ENCODE measurements around the gene SCO1.
"Not testable (repeated sequence)": the region's sequence is repeated elsewhere in the genome, so short reads cannot be mapped to it uniquely, and the experiment has no call there.

SCO1 gene

DNA sequence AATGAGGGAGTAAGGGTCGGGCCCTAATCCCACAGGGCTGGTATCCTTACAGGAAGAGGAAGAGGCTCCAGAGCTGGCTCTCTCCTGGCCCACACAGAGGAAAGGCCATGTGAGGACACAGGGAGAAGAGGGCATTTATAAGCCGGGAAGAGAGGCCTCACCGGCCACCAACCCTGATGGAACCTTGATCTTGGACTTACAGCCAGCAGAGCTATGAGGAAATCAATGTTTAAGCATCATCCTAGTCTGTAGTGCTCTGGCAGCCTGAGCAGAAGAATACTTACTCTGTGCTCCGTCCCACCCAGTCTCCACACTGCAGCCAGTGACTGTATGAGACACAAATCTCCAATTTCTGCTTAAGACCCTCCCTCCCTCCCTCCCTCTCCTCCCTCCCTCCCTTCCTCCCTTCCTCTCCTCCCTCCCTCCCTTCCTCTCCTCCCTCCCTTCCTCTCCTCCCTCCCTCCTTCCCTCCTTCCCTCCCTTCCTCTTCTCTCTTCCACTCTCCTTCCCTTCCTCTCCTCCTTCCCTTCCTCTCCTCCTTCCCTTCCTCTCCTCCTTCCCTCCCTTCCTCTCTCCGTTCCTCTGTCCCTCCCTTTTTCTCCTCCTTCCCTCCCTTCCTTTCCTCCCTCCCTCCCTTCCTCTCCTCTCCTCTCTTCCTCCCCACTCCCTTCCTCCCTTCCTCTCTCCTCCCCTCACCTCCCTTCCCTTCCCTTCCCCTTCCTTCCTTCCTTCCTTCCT, 41.4 kb upstream of the SCO1 start:
- Histone ChIP-seq H3K27ac (peak overlapping the region; percentile 77), H3K4me3 (peak overlapping the region; percentile 57), H3K36me3 (ENCODE audit: insufficient read depth, low read length) (no peaks in the 10 kb centered on the region), H3K9ac (ENCODE audit: insufficient read length) (peak overlapping the region; percentile 51), H3K9me3 (ENCODE audit: low read depth, low read length) (no peaks in the 10 kb centered on the region)
- no peak for TF ChIP-seq FOXP2 (optimal IDR thresholded peaks at IDR 0.05; ENCODE audit: control extremely low read depth, extremely low read length, insufficient read depth)
- TF ChIP-seq POLR2AphosphoS5 (IDR thresholded peaks at IDR 0.05; ENCODE audit: borderline replicate concordance, low read depth, low read length), result 0 out of 2 replicates have a peak, but pooled peaks have one; percentile 22
- DNase-seq (ENCODE audit: low read depth, low spot score), result no peak

DNA sequence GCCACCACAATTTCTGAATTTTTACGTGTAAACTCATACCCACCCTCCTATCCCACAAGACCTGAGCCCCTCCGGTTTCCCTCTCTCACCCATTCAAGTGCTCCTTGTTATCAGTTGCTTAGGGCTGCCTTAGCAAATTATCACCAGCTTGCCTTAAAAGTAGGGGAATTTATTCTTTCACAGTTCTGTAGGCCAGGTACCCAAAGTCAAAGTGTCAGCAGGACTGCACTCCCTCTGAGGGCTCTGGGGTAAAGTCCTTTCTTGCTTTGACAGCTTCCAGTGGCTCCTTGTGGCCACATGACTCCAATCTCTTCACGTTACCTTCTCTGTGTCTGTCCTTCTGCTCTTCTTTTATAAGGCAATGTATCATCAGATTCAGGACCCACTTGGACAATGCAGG, 40.4 kb upstream of the SCO1 start:
- DNase-seq (ENCODE audit: low read depth, low spot score), result no peak
- Histone ChIP-seq H3K4me3 (peak overlapping the region; percentile 57), H3K27ac (peak overlapping the region; percentile 62), H3K9ac (ENCODE audit: insufficient read length) (no peak overlapping the region), H3K36me3 (ENCODE audit: insufficient read depth, low read length) (no peaks in the 10 kb centered on the region), H3K9me3 (ENCODE audit: low read depth, low read length) (no peaks in the 10 kb centered on the region)
- no peak for TF ChIP-seq EZH2 (IDR thresholded peaks at IDR 0.05)
- TF ChIP-seq POLR2AphosphoS5 (IDR thresholded peaks at IDR 0.05; ENCODE audit: borderline replicate concordance, low read depth, low read length), result no peak
- no peak for TF ChIP-seq FOXP2 (optimal IDR thresholded peaks at IDR 0.05; ENCODE audit: control extremely low read depth, extremely low read length, insufficient read depth)

DNA sequence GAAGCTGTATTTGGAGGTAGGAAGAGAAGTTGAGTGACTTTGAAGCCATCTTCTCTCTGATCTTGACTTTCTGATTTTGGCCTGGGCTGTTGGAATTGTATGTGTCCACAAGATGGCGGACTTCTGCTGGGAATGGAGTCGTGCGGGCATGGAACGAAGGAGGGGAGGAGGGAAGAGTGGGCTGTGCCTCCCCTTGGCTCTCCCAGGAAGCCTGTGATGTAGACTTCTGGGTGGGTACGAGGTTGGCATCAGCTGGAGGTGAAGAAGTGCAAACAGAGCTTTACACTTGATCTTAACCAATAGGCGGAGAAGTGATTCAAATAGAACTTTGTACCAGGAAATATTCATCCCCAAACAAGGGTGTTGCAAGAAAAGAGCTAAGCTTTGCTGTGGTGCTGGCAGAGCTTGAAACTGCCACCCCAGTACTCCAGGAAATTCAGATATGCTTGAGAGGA, 39.9 kb upstream of the SCO1 start:
- no peaks in the 10 kb centered on the region for H3K36me3 ChIP-seq (ENCODE audit: insufficient read depth, low read length)
- TF ChIP-seq FOXP2 (optimal IDR thresholded peaks at IDR 0.05; ENCODE audit: control extremely low read depth, extremely low read length, insufficient read depth), result no peak
- TF ChIP-seq POLR2AphosphoS5 (IDR thresholded peaks at IDR 0.05; ENCODE audit: borderline replicate concordance, low read depth, low read length), result no peak
- no peak for TF ChIP-seq EZH2 (IDR thresholded peaks at IDR 0.05)
- H3K4me3 ChIP-seq, result peak overlapping the region; percentile 5; the same call in 1 of the 2 replicates
- H3K9me3 ChIP-seq (ENCODE audit: low read depth, low read length), result no peaks in the 10 kb centered on the region
- H3K27ac ChIP-seq, result peak overlapping the region; percentile 62
- H3K9ac ChIP-seq (ENCODE audit: insufficient read length), result no peak overlapping the region
- no peak for DNase-seq (ENCODE audit: low read depth, low spot score)

DNA sequence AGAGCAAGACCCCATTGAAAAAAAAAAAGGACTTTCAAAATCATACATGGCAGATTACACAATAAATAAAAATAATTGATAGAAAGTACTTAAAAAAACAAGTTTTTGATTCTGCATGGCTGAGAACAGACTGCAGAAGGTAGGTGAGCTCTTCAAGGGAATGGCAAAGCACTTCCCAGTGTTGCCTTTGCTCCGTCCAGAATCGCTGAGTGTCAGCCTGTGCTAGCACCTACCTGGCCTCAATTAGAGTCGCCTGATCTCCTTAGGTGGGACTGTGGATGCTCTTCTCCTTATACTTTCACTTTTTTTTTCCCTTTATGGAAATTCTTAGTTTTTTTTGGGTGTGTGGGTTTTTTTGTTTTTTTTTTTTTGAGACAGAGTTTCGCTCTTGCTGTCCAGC, 38.5 kb upstream of the SCO1 start:
- no peak overlapping the region for H3K9ac ChIP-seq (ENCODE audit: insufficient read length)
- no peak overlapping the region for H3K4me3 ChIP-seq
- DNase-seq (ENCODE audit: low read depth, low spot score), result no peak
- no peaks in the 10 kb centered on the region for H3K9me3 ChIP-seq (ENCODE audit: low read depth, low read length)
- TF ChIP-seq POLR2AphosphoS5 (IDR thresholded peaks at IDR 0.05; ENCODE audit: borderline replicate concordance, low read depth, low read length), result no peak
- TF ChIP-seq EZH2 (IDR thresholded peaks at IDR 0.05), result no peak
- TF ChIP-seq FOXP2 (optimal IDR thresholded peaks at IDR 0.05; ENCODE audit: control extremely low read depth, extremely low read length, insufficient read depth), result no peak
- H3K36me3 ChIP-seq (ENCODE audit: insufficient read depth, low read length), result no peaks in the 10 kb centered on the region
- no peak overlapping the region for H3K27ac ChIP-seq

DNA sequence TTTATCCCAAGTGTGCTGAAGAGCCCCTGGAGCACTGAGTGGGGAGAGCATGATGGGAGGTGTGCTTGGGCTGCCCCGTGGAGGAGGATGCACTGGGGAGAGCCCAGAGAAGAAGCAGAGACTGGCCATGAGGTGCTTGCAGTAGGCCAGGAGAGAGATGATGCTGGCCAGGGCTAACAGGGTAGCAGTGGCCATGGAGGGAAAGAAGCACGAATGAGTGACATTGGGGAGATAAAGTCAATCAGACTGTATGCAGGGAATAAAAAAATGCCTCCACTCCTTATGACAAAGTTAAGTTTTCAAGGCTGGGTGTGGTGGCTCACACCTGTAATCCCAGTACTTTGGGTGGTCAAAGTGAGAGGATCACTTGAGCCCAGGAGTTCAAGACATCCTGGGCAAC, 37.9 kb upstream of the SCO1 start:
- H3K9ac ChIP-seq (ENCODE audit: insufficient read length), result no peak overlapping the region
- no peak overlapping the region for H3K27ac ChIP-seq
- TF ChIP-seq POLR2AphosphoS5 (IDR thresholded peaks at IDR 0.05; ENCODE audit: borderline replicate concordance, low read depth, low read length), result no peak
- H3K4me3 ChIP-seq, result no peak overlapping the region
- no peaks in the 10 kb centered on the region for H3K9me3 ChIP-seq (ENCODE audit: low read depth, low read length)
- no peak for DNase-seq (ENCODE audit: low read depth, low spot score)
- H3K36me3 ChIP-seq (ENCODE audit: insufficient read depth, low read length), result no peaks in the 10 kb centered on the region

DNA sequence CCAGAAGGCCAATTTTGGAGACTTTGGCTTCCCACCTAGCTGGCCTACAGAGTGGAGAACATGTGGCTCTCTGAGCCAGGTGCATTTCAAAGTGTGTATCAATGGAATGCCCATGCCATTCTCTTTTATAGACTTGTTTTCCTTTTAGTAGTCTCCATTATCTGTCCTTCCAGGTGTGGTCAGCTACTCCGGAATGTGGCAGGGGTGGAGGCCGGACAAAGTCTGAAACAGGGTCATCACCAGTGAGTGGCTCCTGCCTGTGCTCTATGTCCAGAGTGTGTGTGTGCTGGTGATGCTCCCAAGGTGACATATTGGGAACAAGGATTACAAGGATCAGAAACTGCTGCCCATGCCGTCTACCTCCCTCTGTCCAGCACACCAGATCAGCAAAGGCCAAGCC, 36.3 kb upstream of the SCO1 start:
- TF ChIP-seq FOXP2 (optimal IDR thresholded peaks at IDR 0.05; ENCODE audit: control extremely low read depth, extremely low read length, insufficient read depth), result no peak
- no peak for TF ChIP-seq POLR2AphosphoS5 (IDR thresholded peaks at IDR 0.05; ENCODE audit: borderline replicate concordance, low read depth, low read length)
- TF ChIP-seq EZH2 (IDR thresholded peaks at IDR 0.05), result no peak
- no peak overlapping the region for H3K27ac ChIP-seq
- H3K9me3 ChIP-seq (ENCODE audit: low read depth, low read length), result no peaks in the 10 kb centered on the region
- no peak overlapping the region for H3K4me3 ChIP-seq
- DNase-seq (ENCODE audit: low read depth, low spot score), result no peak
- no peaks in the 10 kb centered on the region for H3K36me3 ChIP-seq (ENCODE audit: insufficient read depth, low read length)
- no peak overlapping the region for H3K9ac ChIP-seq (ENCODE audit: insufficient read length)

DNA sequence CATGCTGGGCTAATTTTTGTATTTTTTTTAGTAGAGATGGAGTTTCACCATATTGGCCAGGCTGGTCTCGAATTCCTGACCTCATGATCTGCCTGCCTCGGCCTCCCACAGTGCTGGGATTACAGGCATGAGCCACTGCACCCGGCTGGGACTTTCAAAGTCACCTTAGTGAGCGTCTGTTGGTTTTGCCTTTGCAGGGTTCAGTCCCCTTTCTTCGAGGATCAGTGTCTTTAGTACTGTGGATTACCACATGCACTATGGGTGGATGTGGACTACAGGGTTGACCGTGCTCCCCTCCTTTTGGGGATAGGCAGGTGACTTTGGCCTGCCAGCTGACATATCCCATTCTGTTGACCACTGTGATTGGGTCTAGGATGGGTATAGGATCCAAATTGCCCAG, 34.8 kb upstream of the SCO1 start:
- H3K4me3 ChIP-seq; H3K9ac ChIP-seq (ENCODE audit: insufficient read length); H3K36me3 ChIP-seq (ENCODE audit: insufficient read depth, low read length); H3K9me3 ChIP-seq (ENCODE audit: low read depth, low read length); DNase-seq (ENCODE audit: low read depth, low spot score): not testable (repeated sequence)
- peak overlapping the region; percentile 99 for H3K27ac ChIP-seq

DNA sequence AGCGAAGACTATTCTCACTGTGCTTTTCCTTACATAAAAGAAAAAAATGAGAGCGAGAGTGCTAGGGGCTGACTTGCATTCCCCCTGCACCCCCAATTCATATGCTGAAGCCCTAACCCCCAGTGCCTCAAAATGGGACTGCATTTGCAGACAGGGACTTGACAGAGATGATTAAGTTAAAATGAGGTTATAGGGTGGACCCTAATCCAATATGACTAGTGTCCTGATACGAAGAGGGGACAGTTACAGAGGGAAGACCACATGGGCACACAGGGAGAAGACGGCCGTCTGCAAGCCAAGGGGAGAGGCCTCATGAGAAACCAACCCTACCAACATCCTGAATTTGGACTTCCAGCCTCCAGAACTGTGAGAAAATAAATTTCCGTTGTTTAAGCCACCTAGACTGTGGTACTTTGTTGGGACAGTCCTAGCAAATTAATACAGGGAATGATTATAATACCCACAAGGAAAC, 34.1 kb upstream of the SCO1 start:
- Histone ChIP-seq H3K9ac (ENCODE audit: insufficient read length) (peak overlapping the region; percentile 73), H3K4me3 (peak overlapping the region; percentile 86), H3K27ac (peak overlapping the region; percentile 99), H3K36me3 (ENCODE audit: insufficient read depth, low read length) (no peaks in the 10 kb centered on the region), H3K9me3 (ENCODE audit: low read depth, low read length) (no peaks in the 10 kb centered on the region)
- TF ChIP-seq FOXP2 (optimal IDR thresholded peaks at IDR 0.05; ENCODE audit: control extremely low read depth, extremely low read length, insufficient read depth) (no peak), POLR2AphosphoS5 (IDR thresholded peaks at IDR 0.05; ENCODE audit: borderline replicate concordance, low read depth, low read length) (no peak), EZH2 (IDR thresholded peaks at IDR 0.05) (no peak)
- no peak for DNase-seq (ENCODE audit: low read depth, low spot score)

DNA sequence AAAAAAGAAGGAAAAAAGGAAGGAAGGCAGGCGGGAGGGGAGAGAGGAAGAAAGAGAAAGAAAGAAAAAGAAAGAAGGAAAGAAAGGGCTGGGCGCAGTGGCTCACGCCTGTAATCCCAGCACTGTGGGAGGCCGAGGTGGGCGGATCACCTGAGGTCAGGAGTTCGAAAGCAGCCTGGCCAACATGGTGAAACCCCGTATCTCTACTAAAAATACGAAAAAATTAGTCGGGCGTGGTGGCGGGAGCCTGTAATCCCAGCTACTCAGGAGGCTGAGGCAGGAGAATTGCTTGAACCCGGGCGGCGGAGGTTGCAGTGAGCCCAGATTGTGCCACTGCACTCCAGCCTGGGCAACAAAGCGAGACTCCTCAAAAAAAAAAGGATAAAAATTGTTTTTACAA, 32.9 kb upstream of the SCO1 start:
- H3K36me3 ChIP-seq (ENCODE audit: insufficient read depth, low read length); H3K9me3 ChIP-seq (ENCODE audit: low read depth, low read length); DNase-seq (ENCODE audit: low read depth, low spot score): not testable (repeated sequence)
- Histone ChIP-seq H3K27ac (peak overlapping the region; percentile 99), H3K9ac (ENCODE audit: insufficient read length) (peak overlapping the region; percentile 77), H3K4me3 (peak overlapping the region; percentile 86)
